NT2/D1 (cell line): Measurements from ENCODE around the gene RBM12.

Experiments used
- SUZ12 ChIP-seq: IDR thresholded peaks from 2 replicates; pipeline ENCODE4 v1.6.1; 2011; ENCODE audit not compliant: insufficient read length, insufficient read depth; ENCODE audit errors: extremely low read depth
- YY1 ChIP-seq: IDR thresholded peaks from 2 replicates; pipeline ENCODE4 v1.6.1; 2011; ENCODE audit not compliant: insufficient read length, insufficient read depth
- ZNF274 ChIP-seq: IDR thresholded peaks from 2 replicates; pipeline ENCODE4 v1.6.1; 2011; ENCODE audit warnings: mild to moderate bottlenecking, low read depth, low read length

DNA sequence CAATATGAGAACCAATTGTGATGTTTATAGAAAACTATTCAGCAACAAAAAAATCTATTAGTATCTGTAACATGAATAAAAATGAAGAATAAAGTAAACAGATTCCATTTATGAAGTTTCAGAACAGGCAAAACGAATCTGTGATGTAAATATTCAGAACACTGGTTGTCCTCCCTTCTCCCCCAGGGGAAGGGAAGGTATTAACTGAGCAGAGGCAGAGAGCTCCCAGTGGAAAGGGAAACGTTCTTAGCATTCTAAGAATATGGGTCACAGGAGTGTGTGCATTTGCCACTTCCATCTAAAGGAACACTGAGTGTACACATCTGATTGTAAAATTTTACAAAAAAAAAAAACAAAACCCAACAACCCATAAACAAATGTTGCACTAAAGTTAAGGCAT lies 25.9 kb downstream of the RBM12 start:
- TF ChIP-seq ZNF274 (no peak), YY1 (no peak), SUZ12 (no peak)
